Peyer's patch (tissue), 4 donors: Measurements from ENCODE around the gene ARHGAP18.

Source experiments
- CTCF ChIP-seq, 6 experiments: fragments of 450-650 bp in 4 of 6; fragments of 200-600 bp in 2 of 6; sonication (generic) in 1 of 6; IDR thresholded peaks; one replicate each; pipeline ENCODE4 v1.5.1; 2017 to 2019; ENCODE audit warnings: antibody characterized with exemption in 6 of 6, mild to moderate bottlenecking in 3 of 6, moderate library complexity in 1 of 6
- POLR2A ChIP-seq, 2 donors: fragments of 450-650 bp; IDR thresholded peaks; one replicate each; pipeline ENCODE4 v1.5.1; 2017; ENCODE audit warnings: antibody characterized with exemption in 2 of 2, mild to moderate bottlenecking in 2 of 2, moderate library complexity in 2 of 2

DNA sequence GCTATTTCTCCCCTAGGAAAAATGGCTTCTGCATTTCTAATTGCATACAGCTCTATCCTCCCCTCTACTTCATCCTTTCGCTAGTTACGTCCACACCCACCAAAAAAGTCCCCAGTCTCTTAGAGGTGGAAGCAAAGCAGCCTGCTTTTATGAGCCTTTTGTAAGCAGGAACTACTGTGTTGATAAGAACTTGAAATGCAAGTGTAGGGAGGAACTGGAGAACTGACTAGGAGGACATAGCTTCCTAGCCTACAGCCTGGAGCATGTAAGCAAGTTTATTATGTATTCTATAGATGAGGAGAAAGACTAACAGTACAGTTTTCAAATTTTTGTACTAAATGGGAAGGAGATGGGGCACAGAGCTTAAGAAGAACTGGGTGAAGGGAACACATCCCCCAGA, 10.3 kb downstream of the ARHGAP18 start:
- TF ChIP-seq CTCF (IDR thresholded peaks at IDR 0.05) (no peak), POLR2A (IDR thresholded peaks at IDR 0.05) (no peak)
